Activated gamma-delta T cell treated with anti-CD3 and anti-CD28 coated beads, Interleukin-2, amount 50 U/mL, for 16 hours (primary cell): ENCODE data around the gene EBI3.
A peak's percentile ranks its signal among the peaks of the same experiment; 100 is the strongest.
"Not testable (repeated sequence)": the region's sequence is repeated elsewhere in the genome, so short reads cannot be mapped to it uniquely, and the experiment has no call there.

Experiments used
- DNase-seq: peaks from one replicate; pipeline ENCODE4 v3.0.0-alpha.2; 2020; ENCODE audit warnings: low read depth

The EBI3 gene

DNA sequence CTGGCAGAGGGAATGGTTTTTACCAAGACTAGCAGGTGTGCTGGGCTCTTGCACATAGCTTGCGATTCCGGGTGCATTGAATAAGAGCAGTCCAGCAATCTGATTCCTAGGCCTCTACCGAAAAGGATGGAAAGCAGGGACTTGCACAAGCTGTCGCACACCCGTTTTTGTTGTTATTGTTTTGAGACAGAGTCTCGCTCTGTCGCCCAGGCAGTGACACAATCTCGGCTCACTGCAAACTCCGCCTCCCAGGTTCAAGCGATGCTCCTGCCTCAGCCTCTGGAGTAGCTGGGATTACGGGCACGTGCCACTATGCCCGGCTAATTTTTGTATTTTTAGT is 5.5 kb downstream of the EBI3 start:
- no peak for DNase-seq

GRCh38 chr19:4237510-4237909 is 8.2 kb downstream of the EBI3 start:
- not testable (repeated sequence) for DNase-seq

GRCh38 chr19:4238831-4239230 is 9.5 kb downstream of the EBI3 start:
- no peak for DNase-seq

GRCh38 chr19:4241824-4242430 is 12.6 kb downstream of the EBI3 start:
- no peak for DNase-seq

- not testable (repeated sequence) for DNase-seq
These were observed 16.6 kb downstream of the EBI3 start for GRCh38 chr19:4245938-4246337.

DNA sequence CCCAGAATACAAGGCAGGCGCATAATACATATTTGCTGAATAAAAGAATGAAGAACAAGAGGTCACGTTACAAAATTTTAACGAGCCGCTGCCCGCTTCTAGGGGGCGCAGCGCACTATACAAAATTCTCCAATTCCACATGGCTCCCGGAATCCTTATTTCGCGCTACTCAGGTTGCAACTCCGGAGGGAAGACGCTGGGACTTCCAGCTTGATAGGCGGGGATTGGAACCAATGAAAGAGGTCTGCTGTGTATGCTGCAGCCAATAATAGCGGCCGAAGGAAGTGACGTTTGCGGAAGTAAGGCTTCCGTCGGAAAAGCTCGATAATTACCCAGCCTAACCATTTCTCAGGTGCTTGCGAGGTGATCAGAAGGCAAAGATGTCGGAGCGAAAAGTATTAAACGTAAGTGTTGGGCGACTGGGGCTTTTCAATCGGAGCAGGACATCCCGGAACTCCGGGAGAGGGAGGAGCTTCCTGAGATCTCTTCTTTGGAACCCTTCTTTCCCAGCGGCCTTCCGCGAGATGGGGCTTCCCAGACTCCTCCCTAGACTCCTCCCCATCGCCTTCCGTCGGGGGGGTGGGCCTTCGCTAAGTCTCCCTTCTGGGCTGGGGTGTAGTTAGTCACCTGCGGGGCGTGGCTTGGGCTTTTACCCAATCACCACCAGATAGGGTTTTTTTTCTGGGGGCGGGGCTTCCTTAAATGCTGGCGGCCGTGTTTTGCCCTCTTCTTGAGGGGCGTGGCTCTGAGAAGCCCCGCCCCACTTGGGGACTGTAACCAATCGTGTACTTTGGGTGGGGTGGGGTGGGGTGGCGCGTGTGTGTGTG is 17.7 kb downstream of the EBI3 start, which contains the start of gene YJU2:
Gene YJU2, plus strand, starts transcription at position 314 of the 827 bp plus-strand sequence. Its CDS starts 67 bp downstream, at position 381.
- peak; percentile 98 for DNase-seq

- DNase-seq: no peak
These were observed 27.2 kb downstream of the EBI3 start for GRCh38 chr19:4256563-4256962.

DNA sequence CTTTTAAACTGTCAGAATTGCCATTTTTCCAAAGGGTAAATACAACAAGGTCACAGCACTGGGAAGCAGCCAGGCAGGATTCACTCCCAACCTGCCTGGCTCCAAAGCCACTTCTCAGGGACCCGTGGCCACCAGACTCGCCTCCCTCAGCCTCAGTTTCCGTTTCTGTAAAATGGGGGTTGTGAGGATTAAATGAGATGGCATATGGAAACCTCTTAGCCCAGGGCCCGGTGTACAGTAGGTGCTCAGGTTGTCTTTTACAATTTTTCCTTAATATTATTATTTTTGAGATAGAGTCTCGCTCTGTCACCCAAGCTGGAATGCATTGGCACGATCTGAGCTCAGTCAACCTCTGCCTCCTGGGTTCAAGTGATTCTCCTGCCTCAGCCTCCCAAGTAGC is 27.7 kb downstream of the EBI3 start:
- DNase-seq: no peak

DNA sequence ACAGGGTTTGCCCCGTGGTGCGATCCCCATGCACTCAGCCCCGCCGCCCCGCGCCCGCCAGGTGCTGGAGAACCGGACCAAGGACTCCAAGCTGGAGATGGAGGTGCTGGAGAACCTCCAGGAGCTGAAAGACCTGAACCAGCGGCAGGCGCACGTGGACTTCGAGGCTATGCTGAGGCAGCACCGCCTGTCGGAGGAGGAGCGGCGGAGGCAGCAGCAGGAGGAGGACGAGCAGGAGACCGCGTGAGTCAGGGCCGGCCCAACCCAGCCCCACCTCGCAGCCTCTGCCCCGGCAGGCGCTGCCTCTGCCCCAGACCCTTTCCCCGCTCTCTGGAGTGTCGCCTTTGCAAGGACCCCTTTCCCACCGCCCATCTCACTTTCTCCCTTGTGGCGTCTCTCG is 28.9 kb downstream of the EBI3 start:
- no peak for DNase-seq

DNA sequence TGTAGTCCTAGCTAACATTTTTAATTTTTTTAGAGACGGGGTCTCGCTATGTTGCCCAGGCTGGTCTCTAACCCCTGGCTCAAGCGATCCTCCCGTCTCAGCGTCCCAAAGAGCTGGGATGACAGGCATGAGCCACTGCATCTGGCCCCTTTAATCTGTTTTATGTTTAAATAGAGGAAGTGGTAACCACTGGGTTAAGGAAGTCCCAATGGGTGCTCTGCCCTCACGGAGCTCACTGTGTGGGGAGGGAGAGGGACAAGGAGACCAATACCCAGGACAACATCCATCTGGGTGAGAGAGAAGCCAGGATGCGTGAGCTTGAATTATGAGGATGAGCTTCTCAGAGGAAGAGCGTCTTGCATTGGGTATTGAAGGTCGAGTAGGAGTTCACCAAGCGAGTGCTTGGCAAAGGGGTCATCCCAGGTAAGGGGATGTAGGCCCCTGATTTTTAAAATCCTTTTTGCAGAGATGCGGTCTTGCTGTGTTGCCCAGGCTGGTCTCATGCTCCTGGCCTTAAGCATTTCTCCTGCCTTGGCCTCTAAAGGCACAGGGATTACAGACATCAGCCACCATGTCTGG is 31.4 kb downstream of the EBI3 start:
- no peak for DNase-seq

GRCh38 chr19:4264812-4265211 is 35.5 kb downstream of the EBI3 start:
- DNase-seq: no peak

GRCh38 chr19:4266253-4267000 is 37.1 kb downstream of the EBI3 start:
- no peak for DNase-seq

- peak; percentile 38 for DNase-seq
These were observed 38.0 kb downstream of the EBI3 start for GRCh38 chr19:4267101-4267900.

GRCh38 chr19:4267901-4268815 is 38.8 kb downstream of the EBI3 start:
- no peak for DNase-seq

DNA sequence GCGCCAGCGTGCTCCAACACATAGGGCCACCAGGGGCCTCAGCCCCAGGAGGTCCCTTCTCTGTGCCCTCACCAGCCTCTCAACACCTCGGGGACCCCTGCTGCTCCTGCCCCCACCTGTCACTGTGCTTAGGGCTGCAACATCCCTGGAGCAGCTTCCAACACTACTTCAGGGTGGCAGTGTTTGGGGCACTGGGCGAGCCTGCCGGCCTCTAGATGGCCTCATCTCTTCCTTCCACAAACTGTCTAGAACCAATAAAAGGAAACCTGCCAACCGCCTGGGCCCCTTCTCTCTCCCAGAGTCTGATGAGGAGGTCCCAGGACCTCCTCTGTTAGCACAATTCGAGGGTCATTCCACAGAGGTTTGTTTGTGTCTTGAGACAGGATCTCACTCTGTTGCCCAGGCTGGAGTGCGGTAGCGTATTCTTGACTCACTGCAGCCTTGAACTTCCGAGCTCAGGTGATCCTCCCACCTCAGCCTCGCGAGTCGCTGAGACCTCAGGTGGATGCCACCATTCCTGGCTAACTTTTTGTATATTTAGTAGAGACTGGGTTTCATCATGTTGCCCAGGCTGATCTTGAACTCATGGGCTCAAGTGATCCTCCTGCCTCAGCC is 39.6 kb downstream of the EBI3 start:
- no peak for DNase-seq

GRCh38 chr19:4272894-4273293 is 43.6 kb downstream of the EBI3 start:
- no peak for DNase-seq

DNA sequence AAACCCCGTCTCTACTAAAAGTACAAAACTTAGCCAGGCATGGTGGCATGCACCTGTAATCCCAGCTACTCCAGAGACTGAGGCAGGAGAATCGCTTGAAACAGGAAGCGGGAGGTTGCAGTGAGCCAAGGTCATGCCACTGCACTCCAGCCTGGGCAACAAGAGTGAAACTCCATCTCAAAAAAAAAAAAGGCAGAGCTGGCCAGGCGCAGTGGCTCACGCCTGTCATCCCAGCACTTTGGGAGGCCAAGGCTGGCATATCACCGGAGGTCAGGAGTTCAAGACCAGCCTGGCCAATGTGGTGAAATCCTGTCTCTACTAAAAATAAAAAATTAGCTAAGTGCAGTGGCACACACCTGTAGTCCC is 45.0 kb downstream of the EBI3 start:
- not testable (repeated sequence) for DNase-seq

DNA sequence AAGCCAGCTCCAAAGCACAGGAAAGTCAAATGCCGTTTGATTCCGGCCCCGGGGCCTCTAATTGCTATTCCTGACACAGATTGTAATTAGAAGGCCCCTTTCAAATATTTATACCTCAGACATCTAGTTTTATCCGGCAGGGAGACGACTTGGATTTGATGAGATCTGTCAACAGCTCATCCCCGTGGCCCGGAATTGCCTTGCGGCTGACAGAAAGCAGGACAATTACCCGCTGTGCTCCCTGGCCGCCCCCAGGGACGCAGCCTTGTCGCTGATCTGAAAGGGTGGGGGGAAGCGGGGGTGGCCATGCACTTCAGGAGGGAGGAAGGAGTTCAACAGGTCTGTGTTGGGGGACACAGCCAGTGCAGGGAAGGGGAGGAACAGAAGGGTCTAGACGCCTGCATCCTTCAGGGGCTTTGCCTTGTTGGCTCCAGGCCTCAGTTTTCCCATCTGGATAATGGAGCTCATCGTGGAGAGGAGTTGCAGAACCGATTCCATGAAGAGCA is 47.9 kb downstream of the EBI3 start:
- DNase-seq: no peak

GRCh38 chr19:4278010-4278409 is 48.7 kb downstream of the EBI3 start:
- DNase-seq: no peak
